A673 (cell line): ENCODE results near the gene ARMH3. TPM values are rescaled to one million over a fixed set of nuclear protein-coding genes. Genes with fewer than 3 reads are reported as not detected.

Experiments used
- BruUV-seq: library from RNA; stranded (reverse); fragments of 400-500 nt; replicated peaks from 2 replicates; lab custom pipeline; 2021; lab: Mats Ljungman, UMichigan
- CTCF ChIA-PET: fragments of 300-600 bp; sonication (Branson Sonifier 250); formaldehyde crosslinking; loops from one replicate; lab custom pipeline; 2022; ENCODE audit warnings: antibody characterized with exemption; lab: Charles Lee
- POLR2A ChIA-PET: fragments of 300-600 bp; sonication (Branson Sonifier 250); formaldehyde crosslinking; loops from one replicate; lab custom pipeline; 2022; ENCODE audit warnings: antibody characterized with exemption; ENCODE audit not compliant: low non-redundant PET; lab: Charles Lee
- DNase-seq: peaks from one replicate; pipeline ENCODE4 v3.0.0-alpha.2; 2015; ENCODE audit warnings: low spot score
- H3K27ac ChIP-seq: fragments of 200-600 bp; sonication (generic); 2 replicates; pipeline ENCODE4 v1.5.1; 2016; ENCODE audit warnings: mixed run types, low read depth, mild to moderate bottlenecking, mixed read lengths, antibody characterized with exemption, low read length; ENCODE audit not compliant: poor library complexity, severe bottlenecking
- H3K27me3 ChIP-seq: fragments of 200-600 bp; sonication (generic); replicated peaks from 2 replicates; pipeline ENCODE4 v1.6.1; 2017; ENCODE audit warnings: mixed run types, low read depth, mild to moderate bottlenecking, mixed read lengths, antibody characterized with exemption, low read length; ENCODE audit not compliant: insufficient read depth, poor library complexity
- H3K36me3 ChIP-seq: fragments of 200-600 bp; sonication (generic); 2 replicates; pipeline ENCODE4 v1.6.1; 2016; ENCODE audit warnings: mixed run types, mild to moderate bottlenecking, mixed read lengths, antibody characterized with exemption, low read length; ENCODE audit not compliant: insufficient read depth, poor library complexity, severe bottlenecking
- H3K4me1 ChIP-seq: fragments of 200-600 bp; sonication (generic); 2 replicates; pipeline ENCODE4 v1.6.1; 2017; ENCODE audit warnings: mixed run types, mild to moderate bottlenecking, mixed read lengths, antibody characterized with exemption, low read length; ENCODE audit not compliant: insufficient read depth, poor library complexity, severe bottlenecking
- H3K4me3 ChIP-seq: fragments of 200-600 bp; sonication (generic); 2 replicates; pipeline ENCODE4 v1.5.1; 2016; ENCODE audit warnings: low read depth, mixed run types, mild to moderate bottlenecking, mixed read lengths, low read length; ENCODE audit not compliant: poor library complexity, severe bottlenecking
- H3K9me3 ChIP-seq: fragments of 200-600 bp; sonication (generic); 2 replicates; pipeline ENCODE4 v1.6.1; 2016; ENCODE audit warnings: mixed run types, low read depth, mild to moderate bottlenecking, mixed read lengths, antibody characterized with exemption, low read length; ENCODE audit not compliant: poor library complexity, severe bottlenecking
- CTCF ChIP-seq: fragments of 300-800, 200-600 bp; sonication (generic); conservative IDR thresholded peaks from 2 replicates; pipeline ENCODE4 v1.5.1; 2017; ENCODE audit warnings: low read depth, mild to moderate bottlenecking, antibody characterized with exemption, low read length, moderate library complexity, mixed read lengths
- EZH2 ChIP-seq: fragments of 200-600 bp; sonication (generic); IDR thresholded peaks from 2 replicates; pipeline ENCODE4 v1.6.1; 2017; ENCODE audit warnings: borderline replicate concordance, low read depth, mild to moderate bottlenecking, mixed read lengths, antibody characterized with exemption, low read length; ENCODE audit not compliant: poor library complexity, severe bottlenecking
- intact Hi-C: fragments of 100-400 bp; cut with micrococcal nuclease; formaldehyde crosslinking; loops from one replicate; pipeline ENCODE4 v1.10.0; 2022; ENCODE audit not compliant: unreplicated experiment
- total RNA-seq: library from RNA; stranded (reverse); gene quantifications from 2 replicates; pipeline ENCODE4 v1.2.3, GENCODE V29; 2021

The ARMH3 gene
- total RNA-seq, 1 experiment from 2014 or later, result 17.8 TPM

DNA sequence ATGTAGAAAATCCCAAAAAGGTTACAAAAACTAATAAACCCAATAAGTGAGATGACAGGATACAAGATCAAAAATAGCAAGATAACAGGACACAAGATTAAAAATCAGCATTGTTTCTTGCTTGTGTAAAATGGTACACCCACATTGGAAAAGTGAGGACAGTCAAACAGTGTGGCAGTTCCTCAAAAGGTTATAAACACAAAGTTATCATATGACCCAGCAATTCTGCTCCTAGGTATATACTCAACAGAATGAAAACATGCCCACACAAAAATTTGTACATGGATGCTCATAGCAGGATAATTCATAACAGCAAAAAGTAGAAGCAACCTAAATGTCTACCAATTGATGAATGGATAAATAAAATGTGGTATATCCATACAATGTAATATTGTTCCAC, 105.8 kb downstream of the ARMH3 start:
- Histone ChIP-seq H3K27ac (no peak overlapping the region), H3K36me3 (no peaks in the 10 kb centered on the region)
- CTCF ChIA-PET, result no interaction called here

DNA sequence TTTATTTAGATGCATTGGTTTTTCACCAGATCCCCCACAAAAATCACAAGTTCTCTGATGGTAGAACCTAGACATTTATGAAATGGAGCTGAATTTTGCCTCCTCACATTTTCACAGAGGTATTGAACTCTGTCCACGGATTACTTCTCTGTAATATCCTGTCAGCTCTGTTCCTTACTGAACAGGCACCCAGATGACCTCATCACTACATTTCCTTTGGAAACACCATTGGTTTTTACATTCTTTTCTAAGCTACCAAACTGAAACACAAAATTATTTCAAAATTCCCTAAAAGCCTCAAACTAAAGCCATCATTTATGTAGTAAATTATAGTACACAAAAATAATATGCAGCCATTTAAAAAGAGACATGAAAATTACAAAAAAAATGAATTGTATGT, 114.1 kb downstream of the ARMH3 start:
- TF ChIP-seq EZH2 (no peak), CTCF (no peak)
- no peak for DNase-seq
- H3K36me3 ChIP-seq, result no peaks in the 10 kb centered on the region
- no peaks in the 10 kb centered on the region for H3K4me1 ChIP-seq
- BruUV-seq, result no TSS peak
- H3K4me3 ChIP-seq, result no peak overlapping the region
- H3K9me3 ChIP-seq, result no peaks in the 10 kb centered on the region
- no peaks in the 10 kb centered on the region for H3K27me3 ChIP-seq
- POLR2A ChIA-PET, result no interaction called here
- CTCF ChIA-PET, result no interaction called here
- H3K27ac ChIP-seq, result no peak overlapping the region
- intact Hi-C loops, result no loop called here

More for the DNA sequence above, 105.8 kb downstream of the ARMH3 start:
- H3K4me3 ChIP-seq, result no peak overlapping the region
- POLR2A ChIA-PET, result no interaction called here
- BruUV-seq, result no TSS peak
- no peak for DNase-seq
- intact Hi-C loops, result loop anchor here (10.0 kb wide), 1 partner anchor 65 kb away; no protein-coding TSS in a partner anchor
- peaks cover 9% of the 10 kb centered on the region for H3K9me3 ChIP-seq
- TF ChIP-seq EZH2, result no peak
- no peak for TF ChIP-seq CTCF
- no peaks in the 10 kb centered on the region for H3K27me3 ChIP-seq
- H3K4me1 ChIP-seq, result no peaks in the 10 kb centered on the region

DNA sequence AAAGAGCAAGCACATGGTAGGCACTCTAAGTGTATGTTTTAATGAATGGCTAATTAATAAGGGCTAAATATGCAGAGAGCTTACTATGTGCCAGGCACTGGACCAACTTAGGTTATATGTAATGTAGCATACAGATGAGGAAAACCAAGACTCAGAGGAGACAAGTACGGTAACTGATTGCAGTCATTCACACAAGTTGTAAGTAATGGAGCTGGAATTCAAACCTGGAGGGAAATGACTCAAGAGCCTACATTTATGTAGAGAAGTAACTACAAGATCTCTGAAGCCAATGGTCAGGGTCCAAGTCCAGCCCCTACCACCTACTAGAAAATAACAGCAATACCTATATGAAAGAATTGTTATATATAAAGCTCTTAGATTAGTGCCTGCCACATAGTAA, 115.1 kb downstream of the ARMH3 start:
- ChIA-PET POLR2A (no interaction called here), CTCF (no interaction called here)
- TF ChIP-seq CTCF (no peak), EZH2 (no peak)
- intact Hi-C loops, result no loop called here
- H3K4me1 ChIP-seq, result no peaks in the 10 kb centered on the region
- no peak for DNase-seq
- no TSS peak for BruUV-seq
- H3K4me3 ChIP-seq, result no peak overlapping the region
- H3K9me3 ChIP-seq, result no peaks in the 10 kb centered on the region
- no peak overlapping the region for H3K27ac ChIP-seq
- H3K36me3 ChIP-seq, result no peaks in the 10 kb centered on the region
- H3K27me3 ChIP-seq, result no peaks in the 10 kb centered on the region
